Upper lobe of left lung (tissue), 4 donors: ENCODE measurements around the gene DPP3.

Experiments used
- CTCF ChIP-seq, 6 experiments: fragments of 450-650 bp in 4 of 6; fragments of 200-600 bp in 2 of 6; sonication (generic) in 2 of 6; IDR thresholded peaks; one replicate each; pipeline ENCODE4 v1.5.1; 2016 to 2019; ENCODE audit warnings: antibody characterized with exemption in 6 of 6
- POLR2A ChIP-seq, 4 donors: fragments of 450-650 bp; IDR thresholded peaks; one replicate each; pipeline ENCODE4 v1.5.1; 2016 to 2017; ENCODE audit warnings: antibody characterized with exemption in 4 of 4, mild to moderate bottlenecking in 2 of 4
- POLR2AphosphoS5 ChIP-seq, 2 donors: sonication (generic); formaldehyde crosslinking; IDR thresholded peaks; one replicate each; pipeline ENCODE4 v1.5.1; 2017; ENCODE audit warnings: antibody characterized with exemption in 2 of 2

- TF ChIP-seq CTCF (IDR thresholded peaks at IDR 0.05) (no peak), POLR2A (IDR thresholded peaks at IDR 0.05) (no peak), POLR2AphosphoS5 (IDR thresholded peaks at IDR 0.05) (no peak)
Observed at GRCh38 chr11:66477263-66478201, 2.7 kb upstream of the DPP3 start.
